DMS 273 (cell line): Measurements from ENCODE around the gene TIMM13.
"Not testable (repeated sequence)": the region's sequence is repeated elsewhere in the genome, so short reads cannot be mapped to it uniquely, and the experiment has no call there.

Experiments
- DNase-seq: peaks from one replicate; lab custom pipeline; 2025; ENCODE audit not compliant: unreplicated experiment; lab: John Stamatoyannopoulos, UW

Gene TIMM13

GRCh38 chr19:2416321-2417097, 10.9 kb downstream of the TIMM13 start:
- DNase-seq = no peak

GRCh38 chr19:2415973-2416319, 11.4 kb downstream of the TIMM13 start:
- DNase-seq = no peak

GRCh38 chr19:2415281-2415972, 12.0 kb downstream of the TIMM13 start:
- no peak for DNase-seq

- DNase-seq = no peak
Observed at GRCh38 chr19:2413629-2414028, 13.8 kb downstream of the TIMM13 start.

- no peak for DNase-seq
Observed at GRCh38 chr19:2413159-2413558, 14.2 kb downstream of the TIMM13 start.

GRCh38 chr19:2412449-2412848, 14.9 kb downstream of the TIMM13 start:
- no peak for DNase-seq

- no peak for DNase-seq
Observed at GRCh38 chr19:2411709-2412108, 15.7 kb downstream of the TIMM13 start.

GRCh38 chr19:2410023-2410422, 17.4 kb downstream of the TIMM13 start:
- no peak for DNase-seq

GRCh38 chr19:2409352-2409912, 18.0 kb downstream of the TIMM13 start:
- no peak for DNase-seq

- DNase-seq = no peak
Observed at GRCh38 chr19:2408247-2408646, 19.1 kb downstream of the TIMM13 start.

GRCh38 chr19:2399582-2399981, 27.8 kb downstream of the TIMM13 start:
- DNase-seq = no peak

GRCh38 chr19:2398735-2399305, 28.6 kb downstream of the TIMM13 start:
- DNase-seq = no peak

GRCh38 chr19:2397173-2397572, 30.2 kb downstream of the TIMM13 start:
- DNase-seq = not testable (repeated sequence)

- DNase-seq = not testable (repeated sequence)
Observed at GRCh38 chr19:2395293-2395829, 32.0 kb downstream of the TIMM13 start.

GRCh38 chr19:2394442-2395292, 32.7 kb downstream of the TIMM13 start:
- no peak for DNase-seq

- DNase-seq = no peak
Observed at GRCh38 chr19:2394054-2394441, 33.3 kb downstream of the TIMM13 start.

- DNase-seq = not testable (repeated sequence)
Observed at GRCh38 chr19:2392899-2393298, 34.5 kb downstream of the TIMM13 start.

- DNase-seq = peak; percentile 42
Observed at GRCh38 chr19:2392366-2392765, 35.0 kb downstream of the TIMM13 start.

- peak; percentile 82 for DNase-seq
Observed at GRCh38 chr19:2391118-2391725, 36.2 kb downstream of the TIMM13 start.

GRCh38 chr19:2389594-2389993, 37.8 kb downstream of the TIMM13 start:
- DNase-seq = no peak
